Transverse colon (tissue), 4 donors: Measurements from ENCODE around the gene PLEKHO2. TPM values are rescaled to one million over a fixed set of nuclear protein-coding genes. Genes with fewer than 3 reads are reported as not detected.

Source experiments
- DNase-seq: peaks from one replicate; pipeline ENCODE4 v3.0.0-alpha.2; 2019
- H3K27ac ChIP-seq, 4 donors: fragments of 200-600 bp; sonication (generic); 2 replicates each; pipeline ENCODE4 v1.5.1; 2016 to 2018; ENCODE audit warnings: inconsistent platforms in 4 of 4
- H3K27me3 ChIP-seq: fragments of 200-600 bp; sonication (generic); 2 replicates; pipeline ENCODE4 v1.5.1; 2017; ENCODE audit warnings: inconsistent platforms
- H3K36me3 ChIP-seq, 4 donors: fragments of 200-600 bp; sonication (generic); 2 replicates each; pipeline ENCODE4 v1.5.1; 2017 to 2019; ENCODE audit warnings: inconsistent platforms in 4 of 4
- H3K4me1 ChIP-seq, 4 donors: fragments of 200-600 bp; sonication (generic); 2 replicates each; pipeline ENCODE4 v1.5.1; 2017 to 2020; ENCODE audit warnings: inconsistent platforms in 4 of 4
- H3K4me3 ChIP-seq, 4 donors: fragments of 200-600 bp; sonication (generic); 1 replicate in 1 of 4; 2 replicates in 3 of 4; pipeline versions ENCODE4 v1.5.1 to v1.6.1; 2017 to 2019; ENCODE audit warnings: inconsistent platforms in 4 of 4
- H3K9me3 ChIP-seq, 2 donors: fragments of 200-600 bp; sonication (generic); 2 replicates each; pipeline ENCODE4 v1.5.1; 2017 to 2019; ENCODE audit warnings: inconsistent platforms in 2 of 2
- EP300 ChIP-seq: sonication (generic); formaldehyde crosslinking; IDR thresholded peaks from one replicate; pipeline ENCODE4 v1.6.1; 2017; ENCODE audit warnings: antibody characterized with exemption, low read depth
- POLR2A ChIP-seq: fragments of 450-650 bp; IDR thresholded peaks from one replicate; pipeline ENCODE4 v1.6.1; 2016; ENCODE audit warnings: antibody characterized with exemption, mild to moderate bottlenecking, moderate library complexity
- POLR2AphosphoS5 ChIP-seq, 3 donors: sonication (generic); formaldehyde crosslinking; IDR thresholded peaks; one replicate each; pipeline ENCODE4 v1.6.1; 2016; ENCODE audit warnings: antibody characterized with exemption in 3 of 3
- WGBS, 2 donors: methylation state at CpG; one replicate each; pipeline ENCODE4 v1.1.5; 2018; ENCODE audit warnings: low coverage in 1 of 2; 5-methylcytosine and 5-hydroxymethylcytosine counted together
- in situ Hi-C, 4 donors: fragments of 200-750 bp; cut with MboI; loops; one replicate each; pipeline versions ENCODE4 v1.15.0 to v1.15.1; 2017; ENCODE audit warnings: low sequenced_read_pairs in 3 of 4, low pct_ligation_motif_present in 1 of 4, low pct_unique_long_range_greater_than_20kb in 1 of 4
- intact Hi-C: fragments of 100-400 bp; cut with DNase I; formaldehyde crosslinking; loops from one replicate; pipeline ENCODE4 v1.15.1; 2023; ENCODE audit warnings: low total_unique reads
- total RNA-seq, 4 donors: library from RNA; depleted of rRNA; stranded (reverse); fragments of >200 nt; gene quantifications; one replicate each; pipeline ENCODE4 v1.1.0, GENCODE V29; 2016
- TF ChIP-seq, protein P1 (sequence below), 5 experiments: fragments of 200-600 bp in 3 of 5; fragments of 450-650 bp in 2 of 5; sonication (generic) in 3 of 5; IDR thresholded peaks; 1 replicate in 2 of 5; 2 replicates in 3 of 5; pipeline ENCODE4 v1.5.1; 2016 to 2017; ENCODE audit warnings: antibody characterized with exemption in 5 of 5, inconsistent platforms in 3 of 5, mild to moderate bottlenecking in 2 of 5, moderate library complexity in 1 of 5

PLEKHO2 gene
- total RNA-seq, 4 donors from 2014 or later, result 4.6 to 12.3 (median 9.8) TPM

DNA sequence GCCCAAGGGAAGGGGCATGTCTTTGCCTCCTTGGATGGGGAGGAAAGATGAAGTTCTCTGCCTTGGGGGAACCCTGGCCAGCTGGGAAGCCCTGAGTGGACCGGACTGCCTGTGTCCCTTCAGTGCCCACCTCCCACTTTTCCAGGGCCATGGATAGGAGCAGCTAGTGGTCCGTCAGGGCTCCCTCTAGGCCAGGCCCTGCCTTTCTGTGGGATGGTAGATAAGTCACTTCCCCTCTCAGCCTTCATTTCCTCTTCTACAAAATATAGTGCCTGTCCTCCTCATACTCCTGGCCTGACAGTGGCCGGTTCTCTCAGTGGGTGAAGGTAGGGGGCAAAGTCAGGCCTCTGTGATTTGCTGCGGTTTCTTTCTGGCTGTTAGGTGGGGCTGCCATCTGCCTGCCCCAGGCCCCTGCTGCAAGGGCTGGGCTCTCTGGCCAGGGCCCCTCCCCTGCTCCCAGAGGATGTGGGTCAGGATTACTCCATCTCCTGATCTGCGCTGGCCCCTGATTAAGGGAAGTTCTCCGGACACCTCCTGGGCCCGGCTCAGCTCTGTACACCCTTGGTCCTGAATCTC is 1.4 kb downstream of the PLEKHO2 start:
- intact Hi-C loops, result loop anchor here (5.0 kb wide), 1 partner anchor 64 kb away; no protein-coding TSS in a partner anchor
- Histone ChIP-seq H3K9me3 (no peaks in the 10 kb centered on the region), H3K27ac (peak overlapping the region; percentile 89 to 96 (median 94)), H3K36me3 (no peaks in the 10 kb centered on the region), H3K4me1 (peaks cover 18 to 61% (median 37%) of the 10 kb centered on the region in 4 donors), H3K27me3 (peaks cover 3% of the 10 kb centered on the region), H3K4me3 (peak overlapping the region; percentile 69 to 100 (median 88))
- DNase-seq, result peak; percentile 53
- TF ChIP-seq POLR2A (no peak), POLR2AphosphoS5 (IDR thresholded peaks at IDR 0.05) (peak in 1 of 3 donors; percentile 18)
- in situ Hi-C loops, result loop anchor here in 1 of 4 donors (10.0 kb wide), 1 partner anchor 52 kb away; no protein-coding TSS in a partner anchor
- 31 to 63% methylated on average over 2 to 7 of the region's 7 CpGs for WGBS, 2 donors

DNA sequence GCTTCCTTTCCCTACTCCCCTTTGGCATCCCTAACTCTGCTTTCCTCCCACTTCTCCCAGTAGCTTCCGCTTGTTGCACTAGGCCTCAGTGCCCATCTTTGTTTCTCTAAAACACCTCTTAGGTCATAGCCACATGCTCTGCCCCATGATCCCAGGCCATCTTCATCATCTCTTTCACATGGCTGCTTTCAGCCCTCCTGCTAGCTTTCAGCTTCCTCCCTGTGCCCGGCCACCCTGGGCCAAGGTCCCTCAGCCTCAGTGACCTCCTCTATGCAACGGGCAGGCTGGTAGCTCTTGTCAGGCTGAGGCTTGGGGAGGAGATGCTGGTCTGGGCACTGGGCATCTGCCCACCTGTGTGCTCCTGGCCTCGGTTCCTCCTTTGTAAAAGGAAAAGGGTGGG is 2.3 kb downstream of the PLEKHO2 start:
- intact Hi-C loops (loop anchor here (5.0 kb wide), 1 partner anchor 63 kb away; no protein-coding TSS in a partner anchor), in situ Hi-C loops (loop anchor here in 1 of 4 donors (10.0 kb wide), 1 partner anchor 51 kb away; no protein-coding TSS in a partner anchor)
- DNase-seq, result no peak
- Histone ChIP-seq H3K36me3 (no peaks in the 10 kb centered on the region), H3K4me3 (peak overlapping the region in 3 of 4 donors; percentile 69 to 91 (median 85)), H3K27ac (peak overlapping the region; percentile 89 to 96 (median 94)), H3K9me3 (no peaks in the 10 kb centered on the region), H3K27me3 (peaks cover 3% of the 10 kb centered on the region), H3K4me1 (peaks cover 18 to 61% (median 39%) of the 10 kb centered on the region in 4 donors)
- WGBS, 2 donors, result 47 to 67% methylated on average over 1 to 4 of the region's 4 CpGs
- no peak for TF ChIP-seq POLR2A
- TF ChIP-seq POLR2AphosphoS5 (IDR thresholded peaks at IDR 0.05), result no peak
- TF ChIP-seq, protein P1, sequence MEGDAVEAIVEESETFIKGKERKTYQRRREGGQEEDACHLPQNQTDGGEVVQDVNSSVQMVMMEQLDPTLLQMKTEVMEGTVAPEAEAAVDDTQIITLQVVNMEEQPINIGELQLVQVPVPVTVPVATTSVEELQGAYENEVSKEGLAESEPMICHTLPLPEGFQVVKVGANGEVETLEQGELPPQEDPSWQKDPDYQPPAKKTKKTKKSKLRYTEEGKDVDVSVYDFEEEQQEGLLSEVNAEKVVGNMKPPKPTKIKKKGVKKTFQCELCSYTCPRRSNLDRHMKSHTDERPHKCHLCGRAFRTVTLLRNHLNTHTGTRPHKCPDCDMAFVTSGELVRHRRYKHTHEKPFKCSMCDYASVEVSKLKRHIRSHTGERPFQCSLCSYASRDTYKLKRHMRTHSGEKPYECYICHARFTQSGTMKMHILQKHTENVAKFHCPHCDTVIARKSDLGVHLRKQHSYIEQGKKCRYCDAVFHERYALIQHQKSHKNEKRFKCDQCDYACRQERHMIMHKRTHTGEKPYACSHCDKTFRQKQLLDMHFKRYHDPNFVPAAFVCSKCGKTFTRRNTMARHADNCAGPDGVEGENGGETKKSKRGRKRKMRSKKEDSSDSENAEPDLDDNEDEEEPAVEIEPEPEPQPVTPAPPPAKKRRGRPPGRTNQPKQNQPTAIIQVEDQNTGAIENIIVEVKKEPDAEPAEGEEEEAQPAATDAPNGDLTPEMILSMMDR (IDR thresholded peaks at IDR 0.05), result no peak
- TF ChIP-seq EP300, result no peak

DNA sequence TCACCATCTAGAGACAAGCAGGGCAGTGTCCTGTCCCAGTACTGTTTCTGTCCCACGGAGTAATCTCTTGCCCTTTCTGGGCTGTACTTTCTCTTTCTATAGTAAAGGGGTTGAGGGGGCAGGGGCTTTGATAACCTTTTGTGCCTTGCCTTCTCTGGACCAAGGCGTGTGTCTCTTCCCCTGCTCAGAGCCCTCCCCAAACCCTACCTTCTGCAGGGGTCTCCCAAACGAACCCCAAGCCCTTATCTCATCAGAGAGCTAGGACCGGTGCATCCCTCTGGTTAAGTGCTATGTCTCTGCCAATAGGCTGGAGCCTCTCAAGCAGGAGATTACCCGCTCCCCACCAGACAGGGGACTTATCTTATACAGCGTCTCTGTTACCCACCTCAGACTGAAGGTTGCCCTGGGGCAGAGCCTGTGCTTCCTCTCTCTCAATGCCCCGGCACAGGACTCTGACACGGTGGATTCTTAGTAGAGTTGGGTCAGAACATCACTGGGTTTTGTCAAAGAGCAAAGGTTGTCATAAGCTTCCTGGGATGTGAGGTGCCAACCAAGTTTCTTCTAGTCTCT is 2.9 kb downstream of the PLEKHO2 start:
- intact Hi-C loops (loop anchor here (5.0 kb wide), 1 partner anchor 63 kb away; no protein-coding TSS in a partner anchor), in situ Hi-C loops (loop anchor here in 1 of 4 donors (10.0 kb wide), 1 partner anchor 50 kb away; no protein-coding TSS in a partner anchor)
- Histone ChIP-seq H3K27me3 (peaks cover 3% of the 10 kb centered on the region), H3K4me1 (peaks cover 18 to 61% (median 39%) of the 10 kb centered on the region in 4 donors), H3K9me3 (no peaks in the 10 kb centered on the region), H3K36me3 (no peaks in the 10 kb centered on the region), H3K4me3 (peak overlapping the region; percentile 1 to 91 (median 77)), H3K27ac (peak overlapping the region; percentile 89 to 96 (median 94))
- 35 to 37% methylated on average over 4 to 8 of the region's 8 CpGs for WGBS, 2 donors
- TF ChIP-seq POLR2A, result no peak
- TF ChIP-seq EP300, result no peak
- TF ChIP-seq, protein P1 (IDR thresholded peaks at IDR 0.05), result no peak
- TF ChIP-seq POLR2AphosphoS5 (IDR thresholded peaks at IDR 0.05), result no peak
- no peak for DNase-seq

DNA sequence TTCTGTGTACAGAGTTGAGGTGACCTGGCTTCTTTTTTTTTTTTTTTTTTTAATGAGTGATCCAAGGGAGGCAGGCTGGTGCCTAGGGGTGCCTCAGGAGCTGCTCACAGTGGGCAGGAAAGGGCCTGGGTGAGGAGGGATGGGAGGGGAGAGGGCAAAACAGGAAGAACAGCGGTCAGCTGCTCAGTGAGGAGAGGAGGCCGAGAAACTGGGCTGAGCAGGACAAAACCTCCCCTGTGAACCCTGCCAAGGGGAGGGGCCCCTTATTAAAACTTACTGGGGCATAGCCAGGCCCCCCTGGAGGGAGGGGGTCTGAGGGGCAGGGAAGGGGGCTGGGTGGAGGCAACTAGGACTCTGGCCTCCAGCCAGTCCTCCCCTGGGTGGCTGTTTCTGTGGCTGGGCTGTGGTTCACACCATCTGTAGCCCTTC is 3.5 kb downstream of the PLEKHO2 start:
- no peaks in the 10 kb centered on the region for H3K36me3 ChIP-seq
- no peaks in the 10 kb centered on the region for H3K9me3 ChIP-seq
- peak overlapping the region in 2 of 4 donors; percentile 69 to 91 for H3K4me3 ChIP-seq
- peak; percentile 56 for DNase-seq
- H3K4me1 ChIP-seq, result peaks cover 18 to 61% (median 39%) of the 10 kb centered on the region in 4 donors
- in situ Hi-C loops (loop anchor here in 1 of 4 donors (10.0 kb wide), 1 partner anchor 50 kb away; no protein-coding TSS in a partner anchor), intact Hi-C loops (no loop called here)
- 29 to 39% methylated on average over 2 of the region's 2 CpGs for WGBS, 2 donors
- H3K27ac ChIP-seq, result peak overlapping the region; percentile 89 to 96 (median 94)
- TF ChIP-seq EP300, result no peak
- TF ChIP-seq, protein P1 (IDR thresholded peaks at IDR 0.05), result no peak
- no peak for TF ChIP-seq POLR2AphosphoS5 (IDR thresholded peaks at IDR 0.05)
- no peak for TF ChIP-seq POLR2A
- H3K27me3 ChIP-seq, result peaks cover 3% of the 10 kb centered on the region
